Thoracic aorta (tissue), 2 donors: ENCODE data around the gene MYL12A. TPM values are rescaled to one million over a fixed set of nuclear protein-coding genes. Genes with fewer than 3 reads are reported as not detected.
A peak's percentile ranks its signal among the peaks of the same experiment; 100 is the strongest.

Experiments
- ATAC-seq: fragments of 150-250 bp; one replicate; pipeline ENCODE4 v1.8.0; 2017; ENCODE audit warnings: low read depth; ENCODE audit not compliant: insufficient number of reproducible peaks, low FRiP score
- DNase-seq: peaks from one replicate; pipeline ENCODE4 v3.0.0-alpha.2; 2020; ENCODE audit warnings: low spot score
- H3K27ac ChIP-seq, 2 donors: fragments of 200-600 bp; sonication (generic); 1 replicate in 1 of 2; 2 replicates in 1 of 2; pipeline ENCODE4 v1.5.1; 2016; ENCODE audit warnings: mild to moderate bottlenecking in 2 of 2, moderate library complexity in 2 of 2
- H3K27me3 ChIP-seq: fragments of 200-600 bp; sonication (generic); replicated peaks from 2 replicates; pipeline ENCODE4 v1.6.0; 2016; ENCODE audit warnings: mild to moderate bottlenecking; ENCODE audit not compliant: insufficient read depth
- H3K36me3 ChIP-seq: fragments of 200-600 bp; sonication (generic); one replicate; pipeline ENCODE4 v1.5.1; 2016
- H3K4me1 ChIP-seq, 2 donors: fragments of 200-600 bp; sonication (generic); 1 replicate in 1 of 2; 2 replicates in 1 of 2; pipeline versions ENCODE4 v1.5.1 to v1.6.0; 2016; ENCODE audit warnings: low read depth in 2 of 2, mild to moderate bottlenecking in 1 of 2; ENCODE audit not compliant: control insufficient read depth in 1 of 2
- H3K4me3 ChIP-seq: fragments of 200-600 bp; sonication (generic); 2 replicates; pipeline ENCODE4 v1.5.1; 2016; ENCODE audit warnings: mild to moderate bottlenecking
- H3K9me3 ChIP-seq: fragments of 200-600 bp; sonication (generic); 2 replicates; pipeline ENCODE4 v1.5.1; 2016
- CTCF ChIP-seq: fragments of 200-600 bp; sonication (generic); IDR thresholded peaks from one replicate; pipeline ENCODE4 v1.5.1; 2019; ENCODE audit warnings: antibody characterized with exemption
- total RNA-seq, 2 donors: library from RNA; depleted of rRNA; stranded (reverse); fragments of >200 nt; gene quantifications; one replicate each; pipeline versions ENCODE4 v1.1.0 to v1.2.3, GENCODE V29; 2016

The MYL12A gene
- total RNA-seq, 2 donors from 2014 or later: 451 to 800 TPM

DNA sequence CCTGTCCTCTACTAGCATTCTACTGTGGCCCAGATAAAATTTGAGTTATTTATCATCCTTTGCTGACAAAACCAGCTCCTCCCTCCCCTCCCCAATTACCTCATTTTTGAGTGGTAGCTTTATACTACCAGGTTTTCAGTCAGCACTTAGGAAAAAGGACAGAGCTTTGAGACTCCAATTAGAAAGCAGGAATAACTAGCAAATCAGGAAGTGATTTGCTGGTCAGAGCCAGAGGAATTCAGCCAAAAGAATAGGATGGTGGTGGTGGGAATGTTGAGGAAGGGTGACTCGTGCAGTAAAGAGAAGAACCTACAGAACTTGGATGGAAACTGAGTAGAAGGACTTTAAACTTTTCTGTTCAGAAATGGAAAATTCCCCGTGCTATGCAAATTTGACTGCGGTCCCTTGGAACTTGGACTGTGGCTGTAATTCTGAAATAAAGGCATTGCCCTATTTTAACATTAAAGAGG, 18.0 kb downstream of the MYL12A start:
- ATAC-seq (no peak), DNase-seq (no peak)
- H3K27me3 ChIP-seq: no peaks in the 10 kb centered on the region
- peak overlapping the region; percentile 18 for H3K4me3 ChIP-seq
- H3K36me3 ChIP-seq: no peaks in the 10 kb centered on the region
- peak overlapping the region in 1 of 2 donors; percentile 26 for H3K27ac ChIP-seq
- peaks cover 61 to 72% of the 10 kb centered on the region in 2 donors for H3K4me1 ChIP-seq
- H3K9me3 ChIP-seq: no peaks in the 10 kb centered on the region
- TF ChIP-seq CTCF: no peak

DNA sequence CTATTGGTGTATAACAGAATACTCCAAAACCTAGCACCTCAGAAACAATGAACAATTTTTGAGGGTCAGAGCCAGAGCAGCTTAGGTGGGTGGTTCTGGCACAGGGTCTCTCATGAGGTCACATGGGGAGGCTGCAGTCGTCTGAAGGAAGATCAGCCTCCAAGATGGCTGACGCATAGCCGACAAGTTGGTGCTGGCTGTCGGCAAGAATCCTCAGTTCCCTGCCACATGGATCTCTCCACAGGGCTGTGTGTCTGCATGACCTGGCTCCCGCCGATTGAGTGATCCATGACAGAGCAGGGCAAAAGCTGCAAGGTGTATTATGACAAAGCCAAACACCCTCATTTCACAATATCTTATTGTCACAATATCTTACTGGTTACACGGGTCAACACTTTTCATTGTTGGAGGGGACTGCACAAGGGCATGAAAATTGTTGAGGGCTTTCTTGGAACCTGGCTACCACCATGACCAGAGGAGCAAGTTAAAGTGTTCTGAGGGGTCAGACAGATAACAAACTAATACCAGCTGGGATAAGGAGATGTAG, 18.5 kb downstream of the MYL12A start:
- no peak for ATAC-seq
- no peak for DNase-seq
- Histone ChIP-seq H3K4me1 (peaks cover 61 to 71% of the 10 kb centered on the region in 2 donors), H3K27ac (peak overlapping the region in 1 of 2 donors; percentile 26), H3K4me3 (peak overlapping the region; percentile 18), H3K27me3 (no peaks in the 10 kb centered on the region), H3K9me3 (no peaks in the 10 kb centered on the region), H3K36me3 (no peaks in the 10 kb centered on the region)
- TF ChIP-seq CTCF: no peak

- ATAC-seq: no peak
- no peak for TF ChIP-seq CTCF
- Histone ChIP-seq H3K4me3 (no peak overlapping the region), H3K9me3 (no peaks in the 10 kb centered on the region), H3K4me1 (peaks cover 61 to 81% of the 10 kb centered on the region in 2 donors), H3K27ac (no peak overlapping the region), H3K36me3 (no peaks in the 10 kb centered on the region), H3K27me3 (no peaks in the 10 kb centered on the region)
- no peak for DNase-seq
Measured at GRCh38 chr18:3268306-3268705, 20.7 kb downstream of the MYL12A start.

DNA sequence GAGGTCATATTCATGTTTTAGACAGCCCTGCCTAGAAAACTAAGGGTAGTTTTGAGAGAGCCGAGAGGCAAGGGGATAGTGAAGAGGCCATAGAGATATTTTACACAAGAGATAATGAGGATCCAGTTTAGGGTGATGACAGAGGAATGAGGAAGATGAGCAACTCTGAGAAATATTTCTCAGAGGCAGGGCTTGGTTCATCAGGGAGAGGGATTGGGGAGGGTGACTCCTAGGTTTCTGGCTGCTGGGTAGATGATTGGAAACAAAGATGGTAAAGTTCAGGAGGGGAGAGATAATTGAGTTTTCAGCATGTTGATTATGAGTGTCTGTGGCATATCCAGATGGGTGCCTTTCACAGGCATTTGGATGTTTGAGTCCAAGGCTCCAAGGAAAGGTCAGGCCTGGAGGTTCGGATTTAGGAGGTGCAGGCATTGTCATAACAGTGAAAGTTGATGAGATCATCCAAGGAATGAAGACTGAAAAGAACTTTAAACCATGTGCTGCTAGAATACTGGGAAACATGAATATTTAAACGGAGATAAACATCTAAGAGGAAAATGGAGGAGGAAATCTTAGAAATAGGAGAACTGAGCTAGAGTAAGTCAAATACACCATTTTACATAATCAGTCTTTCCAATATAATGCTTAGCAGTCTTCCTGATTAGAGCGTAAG, 21.8 kb downstream of the MYL12A start:
- TF ChIP-seq CTCF: no peak
- ATAC-seq (no peak), DNase-seq (no peak)
- H3K36me3 ChIP-seq: no peaks in the 10 kb centered on the region
- H3K9me3 ChIP-seq: no peaks in the 10 kb centered on the region
- H3K4me3 ChIP-seq: peak overlapping the region; percentile 23
- H3K27ac ChIP-seq: no peak overlapping the region
- peaks cover 55 to 73% of the 10 kb centered on the region in 2 donors for H3K4me1 ChIP-seq
- no peaks in the 10 kb centered on the region for H3K27me3 ChIP-seq

DNA sequence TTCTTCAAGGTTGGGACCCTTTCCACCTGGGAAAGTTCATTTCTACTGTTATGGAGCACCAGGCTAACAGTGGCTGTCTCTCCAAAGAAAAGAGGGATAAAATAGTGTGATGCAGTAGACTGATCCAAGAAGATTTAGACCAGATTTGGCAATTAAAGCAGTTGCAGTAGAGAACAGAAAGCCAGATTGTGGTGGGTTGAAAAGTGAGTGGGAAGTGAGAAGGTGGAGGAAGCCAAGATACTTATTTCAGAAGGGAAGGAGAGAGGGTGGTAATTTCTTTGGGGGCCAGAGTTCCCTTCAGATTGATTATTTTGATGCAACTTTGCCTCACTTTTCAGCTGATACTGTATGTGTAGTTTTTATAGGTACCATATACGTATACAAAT, 22.3 kb downstream of the MYL12A start:
- Histone ChIP-seq H3K27ac (no peak overlapping the region), H3K9me3 (no peaks in the 10 kb centered on the region), H3K27me3 (no peaks in the 10 kb centered on the region), H3K36me3 (peaks cover 2% of the 10 kb centered on the region), H3K4me1 (peaks cover 52 to 67% of the 10 kb centered on the region in 2 donors), H3K4me3 (peak overlapping the region; percentile 23)
- DNase-seq (no peak), ATAC-seq (no peak)
- no peak for TF ChIP-seq CTCF
